Neural cell (in vitro differentiated cells): ENCODE data around the gene SLC6A3. TPM values are rescaled to one million over a fixed set of nuclear protein-coding genes. Genes with fewer than 3 reads are reported as not detected.

Experiments used
- H2AFZ ChIP-seq: fragments of 200-600, 300-800 bp; sonication (generic), shearing (Covaris generic); 2 replicates; pipeline ENCODE4 v1.6.0; 2014; ENCODE audit warnings: low read depth, mild to moderate bottlenecking, antibody characterized with exemption, low read length, moderate library complexity
- H3F3A ChIP-seq: fragments of 200-600 bp; shearing (Covaris generic); 2 replicates; pipeline ENCODE4 v1.6.1; 2016; ENCODE audit warnings: mild to moderate bottlenecking, moderate library complexity, mixed read lengths, antibody characterized with exemption, low read length; ENCODE audit not compliant: insufficient read depth, poor library complexity, severe bottlenecking
- H3K27ac ChIP-seq: fragments of 200-600, 300-800 bp; sonication (generic), shearing (Covaris generic); 2 replicates; pipeline ENCODE4 v1.5.1; 2014; ENCODE audit warnings: mild to moderate bottlenecking, low read length, moderate library complexity
- H3K27me3 ChIP-seq: fragments of 300-800, 200-600 bp; sonication (generic), shearing (Covaris generic); 2 replicates; pipeline ENCODE4 v1.6.0; 2014; ENCODE audit warnings: mild to moderate bottlenecking, low read depth, low read length, moderate library complexity; ENCODE audit not compliant: insufficient read depth
- H3K36me3 ChIP-seq: fragments of 300-800, 200-600 bp; sonication (generic), shearing (Covaris generic); 2 replicates; pipeline ENCODE4 v1.5.1; 2014; ENCODE audit warnings: mild to moderate bottlenecking, antibody characterized with exemption, low read length, moderate library complexity; ENCODE audit not compliant: insufficient read depth
- H3K4me2 ChIP-seq: fragments of 300-800, 200-600 bp; sonication (generic), shearing (Covaris generic); 2 replicates; pipeline ENCODE4 v1.6.0; 2014; ENCODE audit warnings: mild to moderate bottlenecking, low read length
- H3K4me3 ChIP-seq: fragments of 300-800, 200-600 bp; sonication (generic), shearing (Covaris generic); 2 replicates; pipeline ENCODE4 v1.5.1; 2014; ENCODE audit warnings: mild to moderate bottlenecking, low read length, moderate library complexity
- H3K79me2 ChIP-seq: fragments of 200-600 bp; shearing (Covaris generic); replicated peaks from 2 replicates; pipeline ENCODE4 v1.6.0; 2014; ENCODE audit warnings: mild to moderate bottlenecking, low read length, moderate library complexity; ENCODE audit not compliant: insufficient read depth
- H3K9ac ChIP-seq: fragments of 300-800, 200-600 bp; sonication (generic), shearing (Covaris generic); 2 replicates; pipeline ENCODE4 v1.6.1; 2016; ENCODE audit warnings: mild to moderate bottlenecking, low read length, mixed read lengths
- H3K9me2 ChIP-seq: fragments of 200-600 bp; shearing (Covaris generic); 2 replicates; pipeline ENCODE4 v1.6.1; 2016; ENCODE audit warnings: mild to moderate bottlenecking, low read length, mixed read lengths; ENCODE audit not compliant: insufficient read depth
- H3K9me3 ChIP-seq: fragments of 200-600, 300-800 bp; sonication (generic), shearing (Covaris generic); 2 replicates; pipeline ENCODE4 v1.6.1; 2016; ENCODE audit warnings: mild to moderate bottlenecking, mixed run types, low read length, moderate library complexity, mixed read lengths
- H4K20me1 ChIP-seq: fragments of 200-600 bp; shearing (Covaris generic); 2 replicates; pipeline ENCODE4 v1.6.1; 2016; ENCODE audit warnings: mild to moderate bottlenecking, mixed run types; ENCODE audit not compliant: insufficient read depth
- CTCF ChIP-seq: fragments of 450-650 bp; IDR thresholded peaks from 2 replicates; pipeline ENCODE4 v1.5.1; 2014; ENCODE audit warnings: antibody characterized with exemption, mild to moderate bottlenecking, moderate library complexity; ENCODE audit not compliant: poor library complexity, severe bottlenecking
- EP300 ChIP-seq: fragments of 450-650 bp; conservative IDR thresholded peaks from 2 replicates; pipeline ENCODE4 v1.6.1; 2014; ENCODE audit warnings: antibody characterized with exemption, mild to moderate bottlenecking, moderate library complexity; ENCODE audit not compliant: poor library complexity, severe bottlenecking
- EZH2 ChIP-seq: fragments of 200-600, 300-800 bp; shearing (Covaris generic), sonication (generic); IDR thresholded peaks from 2 replicates; pipeline ENCODE4 v1.6.1; 2014; ENCODE audit warnings: antibody characterized with exemption, low read length, borderline replicate concordance, mild to moderate bottlenecking; ENCODE audit not compliant: insufficient read depth, poor library complexity, severe bottlenecking
- MXI1 ChIP-seq: fragments of 450-650 bp; conservative IDR thresholded peaks from 2 replicates; pipeline ENCODE4 v1.6.1; 2014; ENCODE audit warnings: antibody characterized with exemption, mild to moderate bottlenecking; ENCODE audit not compliant: poor library complexity, severe bottlenecking
- POLR2AphosphoS5 ChIP-seq: IDR thresholded peaks from 2 replicates; pipeline ENCODE4 v1.6.1; 2012
- RAD21 ChIP-seq: fragments of 450-650 bp; conservative IDR thresholded peaks from 2 replicates; pipeline ENCODE4 v1.6.1; 2014; ENCODE audit warnings: antibody characterized with exemption, mild to moderate bottlenecking, moderate library complexity
- REST ChIP-seq: IDR thresholded peaks from 2 replicates; pipeline ENCODE4 v1.6.1; 2012; ENCODE audit warnings: borderline replicate concordance
- SMC3 ChIP-seq: fragments of 450-650 bp; conservative IDR thresholded peaks from 2 replicates; pipeline ENCODE4 v1.6.1; 2014; ENCODE audit warnings: antibody characterized with exemption, mild to moderate bottlenecking, moderate library complexity; ENCODE audit not compliant: poor library complexity
- TAF1 ChIP-seq: IDR thresholded peaks from 2 replicates; pipeline ENCODE4 v1.6.1; 2012; ENCODE audit warnings: low read depth
- polyA plus RNA-seq: library from polyadenylated mRNA; depleted of rRNA; stranded (reverse); fragments of >200 nt; gene quantifications from 2 replicates; pipeline ENCODE4 v1.2.3, GENCODE V29; 2014

SLC6A3 gene
- polyA plus RNA-seq, 1 donor from 2014 or later, result 0.77 TPM

GRCh38 chr5:1415059-1415425 lies 30.2 kb downstream of the SLC6A3 start (continued):
- TF ChIP-seq MXI1 (no peak), SMC3 (no peak)

- H3F3A ChIP-seq, result no peaks in the 10 kb centered on the region
- H2AFZ ChIP-seq, result no peak overlapping the region
- peak; percentile 46 for TF ChIP-seq POLR2AphosphoS5
- TF ChIP-seq SMC3, result no peak
- no peak for TF ChIP-seq CTCF
- TF ChIP-seq RAD21, result no peak
- TF ChIP-seq TAF1, result no peak
- TF ChIP-seq EZH2, result no peak
- TF ChIP-seq MXI1, result no peak
- peak; percentile 18 for TF ChIP-seq EP300
- no peak for TF ChIP-seq REST
These were observed 30.8 kb downstream of the SLC6A3 start for GRCh38 chr5:1414311-1415058.

GRCh38 chr5:1413611-1414241 lies 31.5 kb downstream of the SLC6A3 start:
- H3K36me3 ChIP-seq, result no peaks in the 10 kb centered on the region
- TF ChIP-seq TAF1 (no peak), REST (no peak), CTCF (no peak), RAD21 (no peak), SMC3 (no peak), EP300 (no peak), EZH2 (no peak), MXI1 (no peak), POLR2AphosphoS5 (no peak)
- H3K4me2 ChIP-seq, result no peak overlapping the region
- H3K9ac ChIP-seq, result no peak overlapping the region
- no peaks in the 10 kb centered on the region for H4K20me1 ChIP-seq
- no peak overlapping the region for H3K27ac ChIP-seq
- H3K9me2 ChIP-seq, result no peaks in the 10 kb centered on the region
- no peaks in the 10 kb centered on the region for H3K9me3 ChIP-seq
- H3F3A ChIP-seq, result no peaks in the 10 kb centered on the region
- no peaks in the 10 kb centered on the region for H3K27me3 ChIP-seq
- H3K4me3 ChIP-seq, result no peak overlapping the region
- no peak overlapping the region for H2AFZ ChIP-seq
- no peaks in the 10 kb centered on the region for H3K79me2 ChIP-seq

More at GRCh38 chr5:1414311-1415058, 30.8 kb downstream of the SLC6A3 start:
- H4K20me1 ChIP-seq, result no peaks in the 10 kb centered on the region
- no peaks in the 10 kb centered on the region for H3K9me3 ChIP-seq
- H3K9ac ChIP-seq, result no peak overlapping the region
- no peak overlapping the region for H3K4me2 ChIP-seq
- H3K27me3 ChIP-seq, result no peaks in the 10 kb centered on the region
- no peak overlapping the region for H3K4me3 ChIP-seq
- no peak overlapping the region for H3K27ac ChIP-seq
- no peaks in the 10 kb centered on the region for H3K36me3 ChIP-seq
- no peaks in the 10 kb centered on the region for H3K79me2 ChIP-seq
- H3K9me2 ChIP-seq, result no peaks in the 10 kb centered on the region
